Measurements from ENCODE around the gene SPHK2.

The SPHK2 gene

DNA sequence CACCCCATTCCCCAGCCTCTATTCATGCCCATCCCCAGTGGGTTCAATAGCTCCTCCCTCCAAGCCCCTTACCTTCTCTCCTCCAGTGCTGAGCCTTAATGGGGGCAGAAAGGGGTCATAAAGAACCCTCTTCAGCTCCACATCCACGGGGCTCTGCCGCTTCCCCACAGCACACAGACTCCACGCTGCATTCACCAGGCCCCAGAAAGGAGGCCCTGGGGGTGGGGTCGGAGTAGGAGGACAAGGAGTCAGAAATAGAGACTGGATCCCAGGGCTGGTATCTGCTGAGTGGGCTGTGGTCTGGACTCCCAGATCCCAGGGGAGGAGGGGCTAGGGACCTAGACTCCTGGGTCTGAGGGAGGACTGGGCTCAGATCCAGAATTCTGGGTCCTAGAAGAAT, 25.0 kb downstream of the SPHK2 start:
- Histone ChIP-seq H3K27ac (no peak overlapping the region), H3K9me3 (no peaks in the 10 kb centered on the region), H3K4me3 (peak overlapping the region; percentile 67; the same call in 1 of the 2 replicates), H3K4me1 (peaks cover 57% of the 10 kb centered on the region), H3K27me3 (no peaks in the 10 kb centered on the region), H3K9ac (no peak overlapping the region), H3K36me3 (no peaks in the 10 kb centered on the region), H4K20me1 (no peaks in the 10 kb centered on the region), H3K4me2 (peak overlapping the region; percentile 99)
- no peak for TF ChIP-seq Cebpa-rat (IDR thresholded peaks at IDR 0.05)

DNA sequence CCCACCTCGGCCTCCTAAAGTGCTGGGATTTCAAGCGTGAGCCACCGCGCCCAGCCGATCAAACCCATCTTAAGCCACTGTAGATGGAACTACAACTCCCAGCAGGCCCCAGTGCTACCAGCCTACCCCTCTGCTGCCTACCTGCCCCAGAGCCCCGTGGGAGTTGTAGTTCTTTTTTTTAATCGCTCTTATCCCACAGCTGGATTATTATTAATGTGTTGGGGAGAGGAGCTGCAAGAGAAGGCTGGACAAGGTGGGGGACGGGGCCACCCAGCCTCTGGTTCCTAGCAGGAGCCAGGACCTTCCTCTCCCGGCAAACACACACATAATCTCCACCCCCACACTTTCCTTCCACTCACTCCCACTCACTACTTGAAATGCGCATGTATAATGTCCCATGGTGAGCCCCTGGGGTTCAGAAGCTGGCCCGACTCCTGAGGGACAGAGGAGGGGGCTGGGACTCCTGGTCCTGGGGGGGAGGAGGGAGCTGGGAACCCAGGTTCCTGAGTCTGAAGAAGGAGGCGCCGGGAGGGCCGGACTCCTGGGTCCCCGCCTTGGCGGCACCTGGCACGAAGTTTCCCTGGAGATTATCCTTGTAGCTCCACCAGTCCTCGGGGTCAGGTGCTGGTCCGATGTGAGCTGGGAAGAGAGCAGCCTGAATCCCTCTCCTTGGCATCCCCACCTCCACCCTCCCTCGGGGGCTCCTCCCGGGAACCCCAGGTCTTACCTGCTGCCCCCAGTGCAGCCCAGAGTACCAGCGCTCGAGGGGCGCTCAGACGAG, 25.7 kb downstream of the SPHK2 start:
- Histone ChIP-seq H3K9ac (peak overlapping the region; percentile 81), H3K36me3 (no peaks in the 10 kb centered on the region), H3K9me3 (no peaks in the 10 kb centered on the region), H4K20me1 (no peaks in the 10 kb centered on the region), H3K27ac (peak overlapping the region; percentile 89), H3K27me3 (no peaks in the 10 kb centered on the region), H3K4me3 (peak overlapping the region; percentile 67), H3K4me1 (peaks cover 61% of the 10 kb centered on the region), H3K4me2 (peak overlapping the region; percentile 99)
- TF ChIP-seq Cebpa-rat (IDR thresholded peaks at IDR 0.05): no peak

DNA sequence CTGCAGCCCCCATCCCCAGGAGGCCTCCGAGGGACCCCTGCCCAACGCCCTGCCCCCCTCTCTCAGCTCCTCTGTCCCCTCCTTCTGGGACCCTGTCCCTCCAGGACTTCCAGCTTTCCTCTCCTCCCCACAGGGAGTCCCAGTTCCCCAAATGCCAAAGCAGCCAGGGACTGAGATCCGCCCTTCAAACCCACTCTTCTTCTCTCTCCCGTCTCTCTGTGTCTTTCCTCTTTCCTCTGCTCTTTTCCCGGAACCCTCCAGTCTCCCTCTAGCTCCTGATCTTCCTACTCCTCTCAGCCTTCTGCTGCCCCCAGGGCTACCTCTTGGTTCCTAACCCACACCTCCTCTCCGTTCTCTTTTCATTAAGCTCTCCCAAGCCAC, 26.3 kb downstream of the SPHK2 start:
- H3K4me1 ChIP-seq: peaks cover 66% of the 10 kb centered on the region
- peak overlapping the region; percentile 89 for H3K27ac ChIP-seq
- H3K9me3 ChIP-seq: no peaks in the 10 kb centered on the region
- H3K9ac ChIP-seq: peak overlapping the region; percentile 81
- H3K27me3 ChIP-seq: no peaks in the 10 kb centered on the region
- peak overlapping the region; percentile 99 for H3K4me2 ChIP-seq
- TF ChIP-seq Cebpa-rat (IDR thresholded peaks at IDR 0.05): no peak
- peak overlapping the region; percentile 67 for H3K4me3 ChIP-seq
- no peaks in the 10 kb centered on the region for H4K20me1 ChIP-seq
- H3K36me3 ChIP-seq: no peaks in the 10 kb centered on the region

DNA sequence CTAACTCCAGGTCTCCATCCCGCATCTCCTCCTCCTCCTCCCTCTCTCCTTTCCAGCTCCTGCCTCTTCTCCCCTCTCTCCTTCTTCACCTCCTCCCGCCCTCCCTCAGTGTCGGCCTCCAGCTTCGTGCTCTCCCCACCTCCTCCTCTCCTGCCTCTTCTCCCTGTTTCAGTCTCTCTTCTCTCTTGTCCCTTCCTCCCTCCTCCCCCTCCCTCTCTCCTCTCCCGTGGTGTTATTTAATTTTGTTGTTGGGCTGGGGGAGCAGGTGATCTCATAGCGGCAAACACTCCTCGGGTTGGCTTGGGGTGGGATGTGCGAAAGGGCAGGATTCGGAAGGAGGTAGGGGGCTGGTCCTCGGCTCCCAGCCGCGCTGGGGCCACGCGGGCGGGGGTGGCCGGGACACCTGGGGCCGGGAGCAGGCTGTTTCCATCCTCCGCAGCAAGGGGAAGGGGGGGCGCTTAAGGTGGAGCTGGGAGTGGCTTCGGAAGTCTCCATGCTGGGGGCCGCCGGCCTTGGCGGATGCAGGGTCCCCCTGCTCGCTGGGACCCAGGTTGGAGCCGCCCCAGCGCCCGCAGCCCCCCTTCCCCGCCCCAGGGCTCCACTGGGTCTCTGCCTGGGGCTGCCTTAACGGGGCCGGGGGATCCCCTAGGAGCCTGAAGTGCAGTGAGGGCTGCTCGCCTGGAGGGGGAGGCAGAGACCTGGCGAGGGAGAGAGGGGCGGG, 26.9 kb downstream of the SPHK2 start, which contains the start of gene CA11:
CA11 (minus strand) TSS at position 187 of the 721 bp plus-strand sequence. CDS start 555 bp downstream, outside the sequence.
- Histone ChIP-seq H3K9me3 (no peaks in the 10 kb centered on the region), H3K27me3 (no peaks in the 10 kb centered on the region), H3K4me3 (peak within 1 kb of the TSS; percentile 67), H3K4me1 (peaks cover 72% of the 10 kb centered on the region), H3K4me2 (peak within 1 kb of the TSS; percentile 99), H3K36me3 (no peaks in the 10 kb centered on the region), H3K27ac (peak within 1 kb of the TSS; percentile 92), H3K9ac (peak within 1 kb of the TSS; percentile 81), H4K20me1 (no peaks in the 10 kb centered on the region)
- no peak for TF ChIP-seq Cebpa-rat (IDR thresholded peaks at IDR 0.05)

DNA sequence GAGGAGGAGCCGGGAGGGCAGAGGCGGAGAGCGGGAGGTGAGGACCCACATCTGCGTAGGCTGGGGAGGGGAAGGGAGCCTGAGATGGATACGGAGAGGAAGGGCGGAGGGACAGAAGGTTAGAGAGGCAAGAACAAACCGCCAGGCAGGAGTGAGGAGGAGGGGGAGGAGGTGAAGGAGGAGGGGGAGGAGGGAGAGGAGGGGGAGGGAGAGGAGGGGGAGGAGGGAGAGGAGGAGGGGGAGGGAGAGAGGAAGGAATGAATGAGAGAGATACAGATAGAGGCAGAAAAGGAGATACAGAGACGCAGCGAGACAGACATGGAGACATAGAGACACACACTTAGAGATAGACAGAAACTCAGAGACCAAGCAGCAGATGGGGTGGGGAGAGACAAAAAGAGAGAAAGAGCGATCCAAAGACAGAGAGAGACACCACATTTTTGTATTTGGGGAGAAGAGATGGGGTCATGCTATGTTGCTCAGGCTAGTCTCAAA, 27.5 kb downstream of the SPHK2 start:
- no peaks in the 10 kb centered on the region for H3K9me3 ChIP-seq
- H3K27ac ChIP-seq: peak overlapping the region; percentile 92
- peak overlapping the region; percentile 67 for H3K4me3 ChIP-seq
- peak overlapping the region; percentile 99 for H3K4me2 ChIP-seq
- no peaks in the 10 kb centered on the region for H3K27me3 ChIP-seq
- no peaks in the 10 kb centered on the region for H3K36me3 ChIP-seq
- H4K20me1 ChIP-seq: no peaks in the 10 kb centered on the region
- peaks cover 78% of the 10 kb centered on the region for H3K4me1 ChIP-seq
- TF ChIP-seq Cebpa-rat (IDR thresholded peaks at IDR 0.05): no peak
- peak overlapping the region; percentile 81; the same call in 1 of the 2 replicates for H3K9ac ChIP-seq

DNA sequence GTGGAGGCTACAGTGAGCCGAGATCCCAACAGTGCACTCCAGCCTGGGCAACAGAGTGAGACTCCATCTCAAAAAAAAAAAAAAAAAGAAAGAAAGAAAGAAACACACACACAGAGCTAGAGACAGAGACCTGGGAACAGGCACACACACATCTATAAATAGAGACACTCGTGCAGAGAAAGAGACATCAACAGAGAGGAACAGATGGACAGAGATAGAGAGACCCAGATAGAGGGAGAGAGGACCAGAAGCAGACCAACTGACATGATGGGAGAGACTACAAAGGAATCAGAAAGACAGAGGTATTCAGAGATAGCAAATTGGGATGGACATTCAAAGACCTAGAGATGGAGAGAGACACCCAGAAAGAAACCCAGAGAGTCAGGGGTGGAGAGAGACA, 28.8 kb downstream of the SPHK2 start:
- peaks cover 86% of the 10 kb centered on the region for H3K4me1 ChIP-seq

DNA sequence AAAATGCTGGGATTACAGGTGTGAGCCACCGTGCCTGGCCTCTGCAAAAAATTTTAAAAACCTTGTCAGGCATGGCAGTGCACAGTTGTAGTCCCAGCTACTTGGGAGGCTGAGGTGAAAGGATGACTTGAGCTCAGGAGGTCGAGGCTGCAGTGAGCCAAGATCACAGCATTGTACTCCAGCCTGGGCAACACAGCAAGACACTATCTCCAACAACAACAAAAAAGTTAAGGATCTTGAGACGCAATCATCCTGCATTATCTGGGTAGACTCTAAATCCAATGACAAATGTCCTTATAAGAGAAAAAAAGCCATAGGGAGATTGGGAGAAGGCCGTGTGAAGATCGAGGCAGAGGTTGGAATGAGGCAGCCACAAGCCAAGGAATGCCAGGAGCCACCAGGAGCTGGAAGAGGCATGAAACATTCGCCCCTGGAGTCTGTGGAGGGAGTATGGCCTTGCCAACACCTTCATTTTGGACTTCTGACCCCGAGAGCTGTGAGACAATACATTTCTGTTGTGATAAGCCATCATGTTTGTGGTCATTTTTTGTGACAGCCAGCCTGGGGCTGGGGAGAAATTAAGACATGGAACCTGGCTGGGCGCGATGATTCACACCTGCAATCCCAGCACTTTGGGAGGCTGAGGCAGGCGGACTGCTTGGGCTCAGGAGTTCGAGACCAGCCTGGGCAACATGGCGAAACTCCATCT, 31.8 kb downstream of the SPHK2 start:
- H3K9ac ChIP-seq: no peak overlapping the region
- H4K20me1 ChIP-seq: no peaks in the 10 kb centered on the region
- H3K27me3 ChIP-seq: no peaks in the 10 kb centered on the region
- peaks cover 84% of the 10 kb centered on the region for H3K4me1 ChIP-seq
- no peak overlapping the region for H3K27ac ChIP-seq
- no peak for TF ChIP-seq Cebpa-rat (IDR thresholded peaks at IDR 0.05)
- H3K4me2 ChIP-seq: no peak overlapping the region
- no peaks in the 10 kb centered on the region for H3K36me3 ChIP-seq
- H3K9me3 ChIP-seq: no peaks in the 10 kb centered on the region
- no peak overlapping the region for H3K4me3 ChIP-seq

More for the DNA sequence above, 28.8 kb downstream of the SPHK2 start:
- Histone ChIP-seq H3K9me3 (no peaks in the 10 kb centered on the region), H3K4me2 (peak overlapping the region; percentile 71), H3K27ac (peak overlapping the region; percentile 92), H3K9ac (peak overlapping the region; percentile 81; the same call in 1 of the 2 replicates), H3K36me3 (no peaks in the 10 kb centered on the region), H4K20me1 (no peaks in the 10 kb centered on the region), H3K4me3 (no peak overlapping the region), H3K27me3 (no peaks in the 10 kb centered on the region)
- no peak for TF ChIP-seq Cebpa-rat (IDR thresholded peaks at IDR 0.05)

DNA sequence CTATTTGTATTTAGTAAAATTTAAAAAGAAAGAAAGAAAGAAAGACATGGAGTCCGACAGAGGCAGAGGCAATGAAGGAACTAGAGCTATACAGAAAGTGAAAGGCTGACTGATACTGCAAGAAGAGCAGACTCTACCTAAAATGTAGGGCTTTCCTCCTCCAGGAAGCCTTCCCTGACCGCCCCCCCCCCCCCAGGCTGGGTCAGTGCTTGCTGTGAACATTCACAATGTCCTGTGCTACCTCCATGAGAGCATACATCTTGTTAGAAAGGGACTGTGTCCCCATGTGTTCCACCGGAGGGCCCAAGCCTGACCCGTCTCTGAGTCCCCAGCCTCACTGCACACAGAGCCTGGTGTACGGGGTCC, 32.4 kb downstream of the SPHK2 start:
- H3K9ac ChIP-seq: no peak overlapping the region
- H3K27me3 ChIP-seq: no peaks in the 10 kb centered on the region
- H3K4me2 ChIP-seq: no peak overlapping the region
- H3K9me3 ChIP-seq: no peaks in the 10 kb centered on the region
- H4K20me1 ChIP-seq: no peaks in the 10 kb centered on the region
- peak overlapping the region; percentile 20; the same call in 1 of the 2 replicates for H3K27ac ChIP-seq
- no peak for TF ChIP-seq Cebpa-rat (IDR thresholded peaks at IDR 0.05)
- H3K4me3 ChIP-seq: no peak overlapping the region
- peaks cover 84% of the 10 kb centered on the region for H3K4me1 ChIP-seq
- H3K36me3 ChIP-seq: no peaks in the 10 kb centered on the region

DNA sequence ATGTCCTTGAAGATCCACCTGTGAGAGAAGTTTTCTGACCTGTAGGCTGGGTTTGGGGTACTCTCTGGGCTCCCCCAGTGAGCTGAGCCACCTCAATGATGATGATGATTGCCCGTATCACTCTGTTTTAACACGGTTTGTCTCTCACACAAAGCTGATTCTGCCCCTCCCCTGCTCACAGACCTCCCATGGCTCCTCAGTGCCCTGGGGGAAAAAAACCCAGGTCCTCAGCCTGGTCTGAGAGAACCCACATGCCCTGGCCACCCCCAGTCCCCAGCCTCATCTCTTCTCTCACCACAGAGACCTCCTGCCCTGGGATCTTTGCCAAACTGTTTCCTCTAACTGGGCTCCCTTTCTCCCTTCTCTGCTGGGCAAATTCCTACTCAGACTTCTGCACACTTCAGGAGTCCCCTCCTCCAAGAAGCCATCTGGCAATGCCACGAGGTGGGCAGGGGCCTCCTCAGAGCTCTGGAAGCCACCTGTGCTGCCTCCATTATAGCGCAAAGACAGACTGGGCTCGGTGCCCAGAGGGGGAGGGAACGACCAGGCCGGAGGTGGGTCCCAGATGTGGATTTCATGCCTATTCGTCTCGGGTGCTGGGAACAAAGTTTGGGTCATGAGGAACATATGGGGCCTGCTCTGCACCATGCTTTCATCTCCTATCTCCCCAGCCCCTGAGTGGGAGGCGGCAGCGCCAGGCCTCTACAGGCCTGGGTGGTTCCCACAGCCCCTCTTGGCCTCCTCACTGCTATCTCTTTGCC, 35.2 kb downstream of the SPHK2 start:
- H3K4me2 ChIP-seq: peak overlapping the region; percentile 70
- no peaks in the 10 kb centered on the region for H4K20me1 ChIP-seq
- H3K9me3 ChIP-seq: no peaks in the 10 kb centered on the region
- H3K36me3 ChIP-seq: no peaks in the 10 kb centered on the region
- no peak overlapping the region for H3K4me3 ChIP-seq
- no peaks in the 10 kb centered on the region for H3K27me3 ChIP-seq
- TF ChIP-seq Cebpa-rat (IDR thresholded peaks at IDR 0.05): no peak
- peaks cover 63% of the 10 kb centered on the region for H3K4me1 ChIP-seq
- peak overlapping the region; percentile 67; the same call in 1 of the 2 replicates for H3K9ac ChIP-seq
- H3K27ac ChIP-seq: peak overlapping the region; percentile 75

All from BLaER1 (cell line).